Sciatic nerve (tissue), 2 donors: ENCODE results near the gene CANX. TPM values are rescaled to one million over a fixed set of nuclear protein-coding genes. Genes with fewer than 3 reads are reported as not detected.
A peak's percentile ranks its signal among the peaks of the same experiment; 100 is the strongest.
"Not testable (repeated sequence)": the region's sequence is repeated elsewhere in the genome, so short reads cannot be mapped to it uniquely, and the experiment has no call there.

ENCODE experiments used
- ATAC-seq: fragments of 200-7000 bp; cut with Tn5 transposase; one replicate; pipeline ENCODE4 v1.9.1; 2020; ENCODE audit warnings: mild to moderate bottlenecking, moderate library complexity
- DNase-seq: peaks from one replicate; pipeline ENCODE4 v3.0.0-alpha.2; 2020; ENCODE audit warnings: low spot score
- intact Hi-C: fragments of 100-400 bp; cut with DNase I; formaldehyde crosslinking; loops from one replicate; pipeline ENCODE4 v1.14.2; 2022
- total RNA-seq: library from RNA; stranded (reverse); fragmentation: NEBNext Ultra II Directional; extraction: Animal tissue kit (Norgen Biotek cat#: 25700); gene quantifications from one replicate; pipeline ENCODE4 v1.2.1, GENCODE V29; 2021
- donor health status: DM: no; HTN: no; CAD: no.
- donor health status: DM: no; HTN: no; CAD: no.

The CANX gene, protein sequence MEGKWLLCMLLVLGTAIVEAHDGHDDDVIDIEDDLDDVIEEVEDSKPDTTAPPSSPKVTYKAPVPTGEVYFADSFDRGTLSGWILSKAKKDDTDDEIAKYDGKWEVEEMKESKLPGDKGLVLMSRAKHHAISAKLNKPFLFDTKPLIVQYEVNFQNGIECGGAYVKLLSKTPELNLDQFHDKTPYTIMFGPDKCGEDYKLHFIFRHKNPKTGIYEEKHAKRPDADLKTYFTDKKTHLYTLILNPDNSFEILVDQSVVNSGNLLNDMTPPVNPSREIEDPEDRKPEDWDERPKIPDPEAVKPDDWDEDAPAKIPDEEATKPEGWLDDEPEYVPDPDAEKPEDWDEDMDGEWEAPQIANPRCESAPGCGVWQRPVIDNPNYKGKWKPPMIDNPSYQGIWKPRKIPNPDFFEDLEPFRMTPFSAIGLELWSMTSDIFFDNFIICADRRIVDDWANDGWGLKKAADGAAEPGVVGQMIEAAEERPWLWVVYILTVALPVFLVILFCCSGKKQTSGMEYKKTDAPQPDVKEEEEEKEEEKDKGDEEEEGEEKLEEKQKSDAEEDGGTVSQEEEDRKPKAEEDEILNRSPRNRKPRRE
- 542 TPM for total RNA-seq

DNA sequence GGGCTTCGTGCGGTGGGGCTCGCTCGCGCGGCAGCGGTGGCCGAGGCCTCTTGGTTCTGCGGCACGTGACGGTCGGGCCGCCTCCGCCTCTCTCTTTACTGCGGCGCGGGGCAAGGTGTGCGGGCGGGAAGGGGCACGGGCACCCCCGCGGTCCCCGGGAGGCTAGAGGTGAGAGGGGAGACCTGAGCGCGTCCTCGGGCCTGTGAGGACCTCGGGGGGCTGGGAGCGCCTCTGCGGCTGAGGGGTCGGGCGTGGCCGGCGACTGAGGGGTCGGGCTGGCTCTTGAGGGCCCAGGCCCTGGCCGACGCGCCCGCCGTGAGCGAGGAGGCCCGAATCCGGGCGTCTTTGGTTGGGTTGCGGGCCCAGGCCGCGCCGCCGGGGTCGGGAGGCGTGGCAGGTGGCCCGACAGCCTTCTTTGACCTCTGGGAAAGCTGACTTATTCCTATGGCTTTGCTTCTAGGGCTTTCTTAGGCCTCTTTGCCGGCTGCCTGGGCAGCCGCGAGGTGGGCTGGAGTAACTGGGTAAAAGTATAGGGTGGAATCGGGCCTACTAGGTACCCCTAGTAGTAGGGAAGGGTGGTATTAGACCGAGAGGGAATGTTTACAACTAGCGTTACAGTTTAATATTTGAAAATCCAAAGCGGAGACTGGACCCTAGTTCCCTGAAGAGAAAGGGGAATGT is at the start of gene CANX:
CANX (plus strand) TSS at position 33 of the 681 bp plus-strand sequence. CDS start 6,715 bp downstream, outside the sequence.
- DNase-seq (no peak), ATAC-seq (no peak)
- intact Hi-C loops, result no loop called here

DNA sequence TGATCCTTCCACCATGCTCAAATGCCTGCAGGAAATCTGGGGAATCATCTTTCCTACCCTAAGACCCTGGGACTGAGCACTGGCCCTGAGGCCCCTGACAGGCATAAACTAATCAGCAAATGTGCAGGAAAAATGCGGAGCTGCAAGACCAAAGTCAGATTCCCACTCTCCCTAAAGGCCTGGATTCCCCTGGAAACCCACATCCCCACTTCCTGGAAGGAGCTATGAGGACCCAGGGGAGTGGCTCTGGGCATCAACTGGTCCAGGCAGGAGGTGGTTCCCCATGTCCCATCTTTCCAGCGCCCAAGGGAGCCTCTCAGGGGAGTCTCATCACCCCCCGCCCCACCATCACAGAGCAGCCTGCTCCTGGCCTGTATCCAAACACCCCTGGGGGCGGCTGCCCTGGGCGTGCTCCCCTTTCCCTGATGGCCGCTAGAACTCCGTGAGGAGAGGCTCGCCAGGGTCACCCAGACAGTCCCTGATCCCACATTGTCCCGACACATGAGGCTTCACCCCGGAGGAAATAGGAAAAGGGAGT is 49.5 kb upstream of the CANX start:
- intact Hi-C loops, result loop anchor here (5.0 kb wide), 1 partner anchor 922 kb away; no protein-coding TSS in a partner anchor
- ATAC-seq, result peak; percentile 22
- DNase-seq, result not testable (repeated sequence)

DNA sequence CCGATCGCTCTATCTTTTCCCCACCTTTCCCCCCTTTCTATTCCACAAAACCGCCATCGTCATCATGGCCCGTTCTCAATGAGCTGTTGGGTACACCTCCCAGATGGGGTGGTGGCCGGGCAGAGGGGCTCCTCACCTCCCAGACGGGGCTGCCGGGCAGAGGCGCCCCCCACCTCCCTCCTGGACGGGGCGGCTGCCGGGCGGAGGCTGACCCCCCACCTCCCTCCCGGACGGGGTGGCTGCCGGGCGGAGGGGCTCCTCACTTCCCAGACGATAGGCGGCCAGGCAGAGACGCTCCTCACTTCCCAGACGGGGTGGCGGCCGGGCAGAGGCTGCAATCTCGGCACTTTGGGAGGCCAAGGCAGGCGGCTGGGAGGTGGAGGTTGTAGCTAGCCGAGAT is 48.5 kb upstream of the CANX start:
- DNase-seq, intact Hi-C loops, ATAC-seq: not testable (repeated sequence)

DNA sequence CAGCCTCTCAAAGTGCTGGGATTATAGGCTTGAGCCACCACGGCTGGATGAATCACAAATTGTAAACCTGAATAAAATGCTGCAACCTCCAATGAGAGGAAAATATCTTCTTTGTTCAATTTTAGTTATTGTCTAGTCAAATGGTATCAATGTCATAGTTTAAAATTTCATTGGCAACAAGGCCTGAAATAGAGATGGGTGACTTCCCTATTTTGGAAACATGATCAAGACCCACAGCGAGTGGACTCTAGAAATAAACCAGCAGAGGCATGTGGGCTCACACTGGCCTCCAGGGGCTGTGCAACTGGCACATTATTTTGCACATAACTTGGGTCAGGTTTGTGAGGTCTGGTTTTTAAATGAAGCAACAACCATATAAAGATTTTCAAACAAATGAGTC is 45.6 kb upstream of the CANX start:
- ATAC-seq, DNase-seq, intact Hi-C loops: not testable (repeated sequence)

DNA sequence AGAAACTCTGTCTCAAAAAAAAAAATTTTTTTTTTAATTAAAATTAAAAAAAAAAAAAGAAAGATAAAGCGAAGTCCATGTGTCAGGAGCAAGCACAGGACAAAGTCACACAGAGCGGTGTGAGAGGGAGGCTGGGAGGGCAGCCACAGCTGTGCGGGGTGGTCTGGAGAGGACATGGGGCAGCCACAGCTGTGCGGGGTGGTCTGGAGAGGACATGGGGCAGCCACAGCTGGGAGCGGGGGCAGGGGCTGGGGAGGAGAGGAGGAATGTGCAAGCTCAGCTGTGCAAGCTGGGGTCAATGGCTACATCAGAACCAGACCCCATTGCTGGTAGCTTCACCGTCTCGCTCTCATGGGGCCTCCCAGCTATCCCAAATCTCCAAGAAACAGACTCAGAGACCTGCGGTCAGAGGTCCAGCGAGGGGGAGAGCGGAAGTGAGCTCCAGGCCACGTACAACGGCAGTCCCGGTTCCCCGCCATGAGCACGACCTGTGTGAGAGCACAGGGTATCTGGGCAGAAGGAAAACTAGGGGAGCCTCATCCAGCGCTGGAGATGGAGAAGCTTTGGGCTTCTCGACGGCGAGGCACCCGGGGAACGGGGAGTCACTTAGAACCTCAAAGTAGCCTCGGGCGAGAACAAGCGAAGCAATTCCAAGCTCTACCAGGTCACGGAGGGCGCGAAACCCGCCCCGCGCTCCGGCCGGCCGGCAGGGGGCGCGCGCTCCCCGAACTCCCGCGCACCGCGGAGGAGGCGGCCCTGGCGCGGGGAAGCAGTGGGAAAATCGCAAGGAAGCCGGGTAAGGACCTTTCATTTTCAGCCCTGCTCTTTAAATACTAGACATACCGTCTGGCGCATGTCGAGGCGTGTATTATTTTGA is 41.2 kb upstream of the CANX start:
- intact Hi-C loops, DNase-seq: not testable (repeated sequence)
- peak; percentile 93 for ATAC-seq

DNA sequence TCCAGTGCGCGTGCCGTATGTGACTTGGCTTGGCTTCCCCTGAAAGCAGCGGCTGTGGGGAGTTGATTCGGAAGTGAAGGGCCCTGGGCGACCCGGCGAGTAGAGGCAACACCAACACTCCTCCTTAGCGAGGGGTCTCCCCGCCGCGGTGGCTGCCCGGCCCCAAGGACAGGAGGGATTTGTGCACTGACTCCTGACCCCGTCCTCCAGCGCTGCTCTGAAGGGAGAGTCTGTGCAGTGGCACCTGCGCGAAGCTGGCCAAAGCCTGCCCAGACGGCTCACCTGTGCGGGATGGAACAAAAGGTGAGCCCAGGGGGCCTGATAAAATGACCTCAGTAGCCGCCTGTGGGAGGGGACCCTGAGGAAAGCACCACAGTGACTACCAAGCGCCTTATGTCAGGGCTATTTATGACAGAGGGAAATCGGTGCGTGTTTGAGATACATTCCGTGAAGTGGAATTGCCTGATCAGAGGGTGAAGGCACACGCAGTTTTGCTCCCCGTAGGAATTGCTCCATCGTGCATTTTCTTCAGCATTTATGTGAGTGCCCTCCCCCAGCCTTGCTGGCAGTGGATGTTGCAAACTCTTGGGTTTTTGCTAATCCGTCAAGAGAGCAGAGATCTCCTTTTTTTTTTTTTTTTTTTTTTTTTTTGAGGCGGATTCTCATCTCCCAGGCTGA is 40.4 kb upstream of the CANX start:
- intact Hi-C loops, DNase-seq: not testable (repeated sequence)
- ATAC-seq, result peak; percentile 47

DNA sequence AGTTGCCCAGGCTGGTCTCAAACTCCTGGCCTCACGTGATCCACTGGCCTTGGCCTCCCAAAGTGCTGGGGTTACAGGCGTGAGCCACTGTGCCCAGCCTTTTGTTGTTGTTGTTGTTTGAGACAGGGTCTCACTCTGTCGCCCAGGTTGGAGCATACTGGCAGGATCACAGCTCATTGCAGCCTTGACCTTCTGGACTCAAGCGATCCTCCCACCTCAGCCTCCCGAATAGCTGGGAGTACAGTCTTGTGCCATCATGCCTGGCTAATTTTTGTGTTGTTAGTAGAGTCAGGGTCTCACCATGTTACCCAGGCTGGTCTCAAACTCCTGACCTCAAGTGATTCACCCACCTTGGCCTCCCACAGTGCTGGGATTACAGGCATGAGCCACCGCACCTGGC is 37.1 kb upstream of the CANX start:
- DNase-seq, intact Hi-C loops, ATAC-seq: not testable (repeated sequence)

DNA sequence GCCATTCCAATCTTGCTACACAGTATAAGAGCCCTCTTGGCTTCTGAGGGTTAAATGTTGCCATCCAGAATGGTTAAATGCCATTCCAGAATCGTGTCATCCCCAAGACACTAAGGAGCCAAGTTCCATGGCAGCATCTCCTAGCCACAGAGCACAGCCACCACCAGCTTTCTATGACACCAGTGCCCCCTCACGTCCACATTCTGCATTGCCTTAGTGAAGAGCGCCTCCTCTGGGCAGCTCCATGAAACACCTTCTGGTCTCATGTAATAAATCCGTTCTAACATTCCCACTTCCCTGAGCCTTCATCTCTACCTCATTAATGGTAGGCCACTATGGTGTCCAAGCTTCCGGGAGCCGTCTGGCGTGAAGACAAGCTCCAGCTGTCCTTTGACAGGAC is 30.4 kb upstream of the CANX start:
- DNase-seq, result no peak
- ATAC-seq, result no peak
- intact Hi-C loops, result no loop called here

DNA sequence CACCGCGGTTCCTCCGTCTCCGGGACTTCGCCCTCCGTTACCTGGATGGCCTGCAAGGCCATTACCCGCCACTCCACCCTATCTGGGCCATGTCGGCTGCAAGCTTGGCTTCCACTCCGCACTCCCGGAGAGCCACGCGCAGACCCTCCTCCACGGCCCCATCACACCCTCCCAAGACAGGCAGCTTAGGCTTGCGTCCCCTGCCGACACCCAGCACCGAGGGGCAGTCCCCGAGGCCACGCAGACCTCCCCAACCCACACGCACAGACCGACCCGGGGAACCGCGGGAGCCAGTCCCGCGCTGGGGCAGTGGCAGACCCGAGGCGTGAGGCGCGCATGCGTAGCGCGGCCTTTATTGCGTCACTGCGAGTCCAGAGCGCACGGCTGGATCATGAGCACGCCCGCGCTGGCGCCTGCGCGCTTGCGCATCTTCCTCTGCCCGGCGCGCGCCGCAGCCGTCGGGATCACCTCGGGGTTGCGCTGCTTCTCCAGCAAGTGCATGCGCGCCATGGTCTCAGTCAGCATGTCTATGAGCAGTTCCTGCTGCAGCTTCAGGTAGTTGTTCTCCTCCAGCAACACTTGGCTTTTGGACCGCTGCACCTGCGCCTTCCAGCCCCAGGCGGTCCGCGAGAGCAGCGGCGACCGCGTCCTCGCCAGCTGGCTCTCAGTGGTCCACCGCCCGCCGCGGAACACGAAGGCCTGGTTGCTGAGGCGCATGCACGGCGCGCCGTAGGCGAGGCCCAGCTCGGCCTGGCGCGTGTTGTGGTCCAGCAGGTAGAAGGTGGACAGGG is 20.3 kb upstream of the CANX start:
- intact Hi-C loops, result no loop called here
- DNase-seq (peak; percentile 97), ATAC-seq (peak; percentile 99)

DNA sequence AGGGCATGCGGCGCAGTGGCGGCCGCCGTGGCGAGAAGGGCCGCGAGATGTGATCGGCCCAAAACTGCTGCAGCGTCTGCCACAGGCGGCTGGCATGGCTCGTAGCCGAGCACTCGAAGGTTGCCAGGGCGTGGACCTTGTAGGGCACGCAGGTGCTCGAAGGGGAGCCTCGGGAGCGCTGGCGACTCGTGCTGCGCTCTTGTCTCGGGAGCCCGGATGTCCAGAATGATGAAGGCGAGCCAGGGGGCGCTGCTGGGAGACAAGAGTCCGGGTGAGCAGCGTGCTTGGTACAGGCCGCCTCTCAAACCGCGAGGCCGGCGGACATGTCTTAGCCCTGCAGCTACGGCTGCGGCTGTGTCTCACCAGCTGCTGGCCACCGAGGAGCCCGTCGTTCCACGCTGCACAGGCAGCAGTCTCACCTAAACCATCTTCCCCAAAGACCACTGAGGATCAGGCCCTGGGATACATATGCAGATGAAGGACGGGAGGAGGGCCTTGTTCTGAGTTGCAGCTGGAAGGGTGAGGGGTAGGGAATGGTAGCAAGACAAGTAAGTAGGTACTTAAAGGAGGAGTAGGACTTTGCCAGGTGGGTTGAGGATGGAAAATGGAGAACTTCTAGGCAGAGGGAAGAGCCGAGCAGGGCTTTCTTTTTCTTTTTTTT is 19.6 kb upstream of the CANX start:
- DNase-seq (peak; percentile 88), ATAC-seq (peak; percentile 64)
- intact Hi-C loops, result no loop called here

DNA sequence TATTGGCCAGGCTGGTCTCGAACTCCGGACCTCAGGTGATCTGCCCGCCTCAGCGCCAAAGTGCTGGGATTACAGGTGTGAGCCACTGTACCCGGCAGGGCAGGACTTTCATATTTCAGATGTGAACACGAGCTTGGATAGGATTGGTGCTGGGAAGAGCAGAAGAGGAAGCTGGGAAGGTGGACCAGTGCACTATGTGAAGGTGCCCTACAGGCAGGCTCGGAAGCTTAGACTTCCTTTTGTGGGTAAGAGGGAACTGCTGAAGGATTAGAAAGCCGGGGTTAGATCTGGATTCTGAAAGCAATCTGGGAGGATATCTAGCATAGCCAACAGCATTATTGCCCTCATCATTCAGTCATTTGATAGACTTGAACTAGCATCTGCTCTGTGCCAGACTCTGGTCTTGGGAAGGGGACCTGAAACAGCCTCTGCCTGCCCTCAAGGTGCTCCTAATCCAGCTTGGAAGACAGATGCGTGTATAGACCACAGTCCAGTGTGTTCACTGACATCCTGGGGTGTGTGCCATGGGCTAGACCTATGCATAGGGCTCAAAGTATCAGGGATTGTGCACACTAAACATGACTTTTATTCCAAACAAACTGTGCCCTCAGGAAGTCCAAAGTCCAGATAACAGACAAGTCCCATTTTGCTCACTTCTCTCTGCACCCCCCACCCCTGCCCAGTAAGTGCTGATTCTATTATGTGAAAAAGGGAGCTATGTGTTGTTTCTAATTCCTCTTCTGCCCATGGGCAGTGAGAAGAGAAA is 18.6 kb upstream of the CANX start:
- no peak for ATAC-seq
- intact Hi-C loops, result no loop called here
- DNase-seq, result no peak

DNA sequence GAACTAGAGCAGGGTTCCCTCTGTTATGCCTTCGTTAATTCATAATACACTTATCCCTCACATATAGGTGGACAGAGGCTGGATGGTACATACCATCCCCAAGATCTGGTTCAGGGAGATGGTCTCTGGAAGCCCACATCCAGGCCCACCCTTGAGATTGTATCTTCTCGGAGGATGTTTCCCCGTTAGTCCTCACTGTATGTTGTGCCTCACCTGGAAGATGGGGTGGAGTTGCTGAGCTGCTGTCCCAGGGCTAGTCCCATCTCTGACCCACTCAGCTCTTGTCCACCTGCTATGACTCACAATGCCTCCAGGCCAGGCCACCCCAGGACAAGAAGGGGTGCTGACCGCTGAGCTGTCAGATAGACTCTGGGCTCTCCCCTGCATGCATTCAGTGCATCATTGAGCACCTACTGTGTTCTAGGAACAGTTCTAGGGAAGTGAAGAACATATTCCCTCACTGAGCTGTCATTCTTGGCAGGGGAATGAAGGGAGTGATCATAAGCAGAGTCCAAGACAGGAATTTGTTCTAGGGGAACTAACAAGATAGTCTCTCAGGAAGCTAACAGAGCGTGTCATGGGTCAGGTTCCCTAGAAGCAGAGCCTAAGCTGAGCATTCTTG is 17.9 kb upstream of the CANX start, which contains the start of gene CBY3:
CBY3 (minus strand) TSS at position 255 of the 622 bp plus-strand sequence; CDS start at position 139, 116 bp downstream.
- DNase-seq (no peak), ATAC-seq (no peak)
- intact Hi-C loops, result no loop called here

DNA sequence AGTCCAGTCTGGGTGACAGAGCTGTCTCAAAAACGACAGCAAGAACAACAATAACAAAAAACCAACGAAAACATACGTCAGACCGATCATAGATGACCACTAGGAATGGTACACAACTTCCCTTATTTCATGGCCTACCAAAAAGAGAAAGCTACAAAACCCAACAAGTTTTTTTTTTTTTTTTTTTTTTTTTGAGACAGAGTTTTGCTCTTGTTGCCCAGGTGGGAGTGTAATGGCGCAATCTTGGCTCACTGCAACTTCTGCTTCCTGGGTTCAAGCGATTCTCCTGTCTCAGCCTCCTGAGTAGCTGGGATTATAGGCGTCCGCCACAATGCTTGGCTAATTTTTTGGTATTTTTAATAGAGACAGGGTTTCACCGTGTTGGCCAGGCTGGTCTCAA is 9.6 kb upstream of the CANX start:
- ATAC-seq, DNase-seq: not testable (repeated sequence)

DNA sequence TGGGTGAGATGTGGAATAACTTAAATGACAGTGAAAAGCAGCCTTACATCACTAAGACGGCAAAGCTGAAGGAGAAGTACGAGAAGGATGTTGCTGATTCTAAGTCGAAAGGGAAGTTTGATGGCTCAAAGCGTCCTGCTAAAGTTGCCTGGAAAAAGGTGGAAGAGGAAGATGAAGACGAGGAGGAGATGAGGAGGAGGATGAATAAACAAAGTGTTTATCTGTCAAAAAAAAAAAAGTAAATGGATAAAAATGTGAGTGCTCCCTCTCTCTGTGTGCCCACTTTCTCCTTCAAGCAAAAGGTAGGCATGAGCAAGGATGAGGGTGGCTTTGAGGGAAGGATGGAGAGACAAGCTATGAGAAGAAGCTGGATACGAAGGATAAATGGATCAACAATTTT is 4.2 kb upstream of the CANX start:
- no peak for DNase-seq
- intact Hi-C loops, result no loop called here
- no peak for ATAC-seq

More for the DNA sequence above, 9.6 kb upstream of the CANX start:
- intact Hi-C loops, result not testable (repeated sequence)

DNA sequence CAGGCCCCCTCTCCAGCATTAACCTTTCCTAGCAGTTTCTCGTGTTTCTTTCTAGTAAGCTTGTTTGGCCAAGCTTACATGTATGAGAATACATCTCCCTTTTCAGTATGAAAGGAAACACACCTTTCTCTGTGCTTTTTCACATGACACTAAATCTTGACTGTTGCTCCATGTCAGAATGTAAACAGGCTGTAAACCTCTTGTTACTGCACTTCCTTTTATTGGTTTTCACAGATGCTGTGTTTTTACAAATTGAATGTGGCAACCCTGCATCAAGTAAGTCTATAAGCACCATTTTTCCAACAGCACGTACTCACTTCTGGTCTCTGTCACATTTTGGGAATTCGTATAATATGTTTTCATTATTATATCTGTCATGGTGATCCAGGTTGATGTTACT is 2.2 kb upstream of the CANX start:
- no peak for ATAC-seq
- intact Hi-C loops, result no loop called here

DNA sequence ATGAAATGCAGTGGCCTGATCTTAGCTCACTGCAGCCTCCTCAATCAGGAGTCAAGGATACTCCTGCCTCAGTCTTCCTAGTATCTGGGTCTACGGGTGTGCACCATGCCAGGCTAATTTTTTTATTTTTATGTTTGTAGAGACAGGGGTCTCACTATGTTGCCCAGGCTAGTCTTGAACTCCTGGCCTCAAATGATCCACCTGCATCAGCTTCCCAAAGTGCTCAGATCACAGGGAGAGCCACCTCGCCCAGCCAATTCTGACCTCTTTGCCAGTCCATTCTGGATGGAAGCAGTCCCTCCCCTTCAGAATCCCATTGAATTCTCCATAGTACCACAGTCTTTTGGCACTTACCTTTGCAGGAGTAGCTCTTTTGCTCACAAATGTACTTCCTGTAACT is 1.7 kb upstream of the CANX start:
- no peak for DNase-seq
- intact Hi-C loops, result no loop called here
- ATAC-seq, result no peak

More for the DNA sequence above, 2.2 kb upstream of the CANX start:
- no peak for DNase-seq
